ENCODE data around the gene MAOB.

DNA sequence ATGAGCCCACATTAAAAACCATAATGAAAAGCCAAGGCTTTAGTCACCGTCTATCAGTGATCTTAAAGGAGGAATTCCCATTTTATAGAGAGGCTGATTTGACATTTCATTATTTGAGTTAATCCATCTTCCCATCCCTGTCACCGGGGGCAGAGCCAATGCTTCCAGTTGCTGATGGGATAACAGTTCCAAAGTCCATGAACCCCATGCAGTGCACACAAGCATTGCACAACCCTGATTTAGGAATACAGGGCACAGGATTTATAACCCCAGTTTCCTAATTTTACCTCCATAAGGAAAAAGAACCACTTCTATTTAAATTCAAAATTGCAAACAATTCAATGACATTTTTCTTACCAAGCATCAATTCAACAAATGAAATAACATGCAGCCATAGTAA, 36.5 kb downstream of the MAOB start:
- TF ChIP-seq CTCF (tag by site-specific recombination; IDR thresholded peaks at IDR 0.05) (no peak), ZNF24 (tag by site-specific recombination; IDR thresholded peaks at IDR 0.05) (no peak), ZNF707 (tag by site-specific recombination; IDR thresholded peaks at IDR 0.05) (no peak), ZNF23 (tag by site-specific recombination; IDR thresholded peaks at IDR 0.05; ENCODE audit: borderline replicate concordance) (no peak), ZNF664 (tag by site-specific recombination; IDR thresholded peaks at IDR 0.05) (no peak), ZEB2 (tag by site-specific recombination; IDR thresholded peaks at IDR 0.05) (no peak), ZFP41 (tag by site-specific recombination; IDR thresholded peaks at IDR 0.05; ENCODE audit: borderline replicate concordance) (no peak), ZSCAN16 (tag by site-specific recombination; IDR thresholded peaks at IDR 0.05) (no peak), ZNF501 (tag by site-specific recombination; IDR thresholded peaks at IDR 0.05) (no peak)
- TF ChIP-seq, protein P1, sequence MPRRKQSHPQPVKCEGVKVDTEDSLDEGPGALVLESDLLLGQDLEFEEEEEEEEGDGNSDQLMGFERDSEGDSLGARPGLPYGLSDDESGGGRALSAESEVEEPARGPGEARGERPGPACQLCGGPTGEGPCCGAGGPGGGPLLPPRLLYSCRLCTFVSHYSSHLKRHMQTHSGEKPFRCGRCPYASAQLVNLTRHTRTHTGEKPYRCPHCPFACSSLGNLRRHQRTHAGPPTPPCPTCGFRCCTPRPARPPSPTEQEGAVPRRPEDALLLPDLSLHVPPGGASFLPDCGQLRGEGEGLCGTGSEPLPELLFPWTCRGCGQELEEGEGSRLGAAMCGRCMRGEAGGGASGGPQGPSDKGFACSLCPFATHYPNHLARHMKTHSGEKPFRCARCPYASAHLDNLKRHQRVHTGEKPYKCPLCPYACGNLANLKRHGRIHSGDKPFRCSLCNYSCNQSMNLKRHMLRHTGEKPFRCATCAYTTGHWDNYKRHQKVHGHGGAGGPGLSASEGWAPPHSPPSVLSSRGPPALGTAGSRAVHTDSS (tag by site-specific recombination; IDR thresholded peaks at IDR 0.05) = no peak
